ENCODE results near the gene HSP90B1. TPM values are rescaled to one million over a fixed set of nuclear protein-coding genes. Genes with fewer than 3 reads are reported as not detected.

HSP90B1 gene
- total and polyA plus RNA-seq, 2 of the 13 experiments (the other 11 are each of a cell fraction or from before 2014, with no cell fraction given): 800 to 954 TPM

GRCh38 chr12:103930034-103930786 lies at the start of gene HSP90B1 (continued):
- TF ChIP-seq NR0B2 (CRISPR knock-in tag; IDR thresholded peaks at IDR 0.05) (0 out of 2 replicates have a peak, but pooled peaks have one; percentile 82), PHF5A (CRISPR knock-in tag; IDR thresholded peaks at IDR 0.05; ENCODE audit: low read depth, unreplicated experiment) (no peak), MLX (CRISPR knock-in tag; IDR thresholded peaks at IDR 0.05) (no peak), ZBTB7A (CRISPR knock-in tag; IDR thresholded peaks at IDR 0.05) (no peak), ZNF749 (CRISPR knock-in tag; IDR thresholded peaks at IDR 0.05; ENCODE audit: borderline replicate concordance) (peak; percentile 87; the same call in 1 of the 2 replicates), ATRX (CRISPR knock-in tag; IDR thresholded peaks at IDR 0.05; ENCODE audit: borderline replicate concordance) (no peak), ZNF691 (CRISPR knock-in tag; IDR thresholded peaks at IDR 0.05; ENCODE audit: borderline replicate concordance, low read depth) (peak; percentile 54; the same call in 1 of the 2 replicates), MYPOP (CRISPR knock-in tag; IDR thresholded peaks at IDR 0.05) (peak; percentile 48; the same call in 1 of the 2 replicates), RNF2 (conservative IDR thresholded peaks at IDR 0.05; ENCODE audit: low read depth) (peak; percentile 87), ZNF280D (CRISPR knock-in tag; IDR thresholded peaks at IDR 0.05) (no peak; the same call in 1 of the 2 replicates), FOXO4 (CRISPR knock-in tag; conservative IDR thresholded peaks at IDR 0.05) (0 out of 2 replicates have a peak, but pooled peaks have one; percentile 72), ZNF30 (CRISPR knock-in tag; IDR thresholded peaks at IDR 0.05) (0 out of 2 replicates have a peak, but pooled peaks have one; percentile 60), KDM3A (CRISPR knock-in tag; IDR thresholded peaks at IDR 0.05; ENCODE audit: low read depth) (no peak), ZNF124 (CRISPR knock-in tag; IDR thresholded peaks at IDR 0.05) (no peak), ZNF230 (CRISPR knock-in tag; IDR thresholded peaks at IDR 0.05) (peak; percentile 39; the same call in 1 of the 2 replicates), ZNF777 (CRISPR knock-in tag; IDR thresholded peaks at IDR 0.05) (no peak), DNMT3B (CRISPR knock-in tag; conservative IDR thresholded peaks at IDR 0.05) (no peak; the same call in none of the 2 replicates), RXRB (CRISPR knock-in tag; IDR thresholded peaks at IDR 0.05; ENCODE audit: borderline replicate concordance) (peak; percentile 27; the same call in 1 of the 2 replicates), SOX5 (CRISPR knock-in tag; IDR thresholded peaks at IDR 0.05; ENCODE audit: borderline replicate concordance) (peak; percentile 59; the same call in 1 of the 2 replicates), ZNF709 (CRISPR knock-in tag; IDR thresholded peaks at IDR 0.05) (peak; percentile 94), PAWR (CRISPR knock-in tag; IDR thresholded peaks at IDR 0.05; ENCODE audit: borderline replicate concordance) (no peak)
